CD4-positive, alpha-beta T cell treated with Interferon alpha-2 for 1 hour (primary cell): ENCODE data around the gene CCDC71L.

Experiments
- DNase-seq, 2 donors: peaks; one replicate each; pipeline ENCODE4 v3.0.0-alpha.2; 2020 to 2022

The CCDC71L gene

GRCh38 chr7:106623315-106623660, 37.7 kb downstream of the CCDC71L start:
- DNase-seq = no peak

- DNase-seq = no peak
Observed at GRCh38 chr7:106622654-106623314, 38.2 kb downstream of the CCDC71L start.

GRCh38 chr7:106621393-106622132, 39.4 kb downstream of the CCDC71L start:
- no peak for DNase-seq

DNA sequence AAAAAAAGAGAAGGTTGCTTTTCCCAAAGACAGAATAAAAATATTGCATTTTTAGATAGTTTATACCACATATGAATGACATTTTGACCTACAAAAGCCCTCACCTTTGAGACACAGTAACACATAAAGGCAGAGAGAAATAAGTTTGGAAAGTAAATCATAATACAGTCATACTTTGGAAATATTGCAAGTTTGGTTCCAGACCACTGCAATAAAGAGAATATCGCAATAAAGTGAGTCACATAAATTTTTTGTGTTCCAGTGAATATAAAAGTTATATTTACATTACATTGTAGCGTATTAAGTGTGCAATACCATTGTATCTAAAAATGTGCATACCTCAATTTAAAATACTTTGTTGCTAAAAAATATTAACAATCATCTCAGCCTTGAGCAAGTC, 40.3 kb downstream of the CCDC71L start:
- DNase-seq = no peak

- no peak for DNase-seq
Observed at GRCh38 chr7:106620034-106620433, 40.9 kb downstream of the CCDC71L start.

- no peak for DNase-seq
Observed at GRCh38 chr7:106619213-106619612, 41.7 kb downstream of the CCDC71L start.

DNA sequence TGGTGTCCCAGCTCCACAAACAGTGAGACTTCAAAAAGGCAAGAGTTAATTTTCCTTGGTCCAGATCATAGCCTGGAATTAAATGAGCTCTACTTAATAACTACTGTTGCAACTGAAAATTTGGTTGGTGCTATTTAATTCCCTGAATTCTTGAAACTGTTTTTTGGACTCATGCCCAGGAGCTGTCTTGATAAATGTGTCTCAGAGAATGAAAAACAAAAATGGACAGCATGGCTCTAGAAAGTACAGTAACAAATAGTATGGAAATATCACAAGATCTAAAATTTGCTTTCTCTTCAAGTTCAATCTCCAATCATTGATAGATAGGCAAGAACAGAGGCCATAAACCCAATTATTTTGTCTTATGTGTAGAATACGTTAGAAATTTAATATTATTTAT, 42.5 kb downstream of the CCDC71L start:
- DNase-seq = no peak

DNA sequence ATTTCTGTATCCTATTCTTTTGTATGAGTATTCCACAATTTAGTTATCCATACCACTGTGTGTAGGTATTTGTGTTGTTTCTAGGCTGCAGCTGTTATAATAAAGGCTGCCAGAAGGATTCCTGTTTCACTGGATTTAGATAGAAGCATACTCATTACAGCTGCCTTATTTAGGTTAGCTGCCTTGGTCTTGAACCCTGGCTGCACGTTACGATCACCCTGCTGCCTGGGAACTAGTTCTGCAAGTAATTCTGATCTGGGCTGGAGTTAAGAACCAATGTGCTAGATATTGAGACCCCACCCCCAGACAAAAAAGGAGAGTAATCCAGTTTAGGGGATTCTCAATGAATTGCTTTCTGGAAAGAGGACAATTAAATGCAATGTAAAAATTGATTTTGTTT, 43.1 kb downstream of the CCDC71L start:
- no peak for DNase-seq

DNA sequence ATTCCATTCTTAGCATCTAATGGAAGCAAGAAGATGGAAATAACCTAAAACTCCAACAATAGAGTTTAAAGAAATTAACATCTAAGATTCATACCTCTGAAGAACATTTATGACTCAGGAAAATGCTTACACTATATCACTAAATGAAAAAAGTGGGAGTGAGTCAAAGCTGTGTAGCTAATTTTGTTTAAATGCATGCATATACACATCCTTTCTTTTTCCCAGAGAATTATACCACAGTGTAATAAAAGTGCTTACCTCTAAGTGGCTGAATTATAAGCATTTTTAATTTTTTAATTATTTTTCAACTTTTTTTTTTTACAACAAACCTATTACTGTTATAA, 44.3 kb downstream of the CCDC71L start:
- DNase-seq = no peak

- DNase-seq = no peak
Observed at GRCh38 chr7:106615808-106616707, 44.9 kb downstream of the CCDC71L start.

DNA sequence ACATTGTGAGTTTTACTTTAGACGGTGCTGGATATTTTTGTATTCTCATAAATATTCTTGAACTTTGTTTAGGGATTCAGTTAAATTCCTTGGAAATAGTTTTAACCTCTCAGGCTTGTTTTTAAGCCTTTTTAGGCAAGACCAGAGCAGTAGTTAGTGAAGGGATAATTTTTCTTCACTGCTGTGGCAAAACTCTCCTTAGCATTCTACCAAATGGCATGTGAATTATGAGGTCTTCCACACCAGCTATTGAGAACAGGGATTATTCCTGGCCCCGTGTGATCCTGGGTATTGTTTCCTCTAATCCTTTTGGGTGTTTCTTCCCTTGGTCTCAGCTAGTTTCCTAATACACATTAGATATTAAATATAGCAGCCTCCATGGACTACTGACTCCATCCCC, 46.2 kb downstream of the CCDC71L start:
- DNase-seq = no peak

- no peak for DNase-seq
Observed at GRCh38 chr7:106613848-106614560, 47.0 kb downstream of the CCDC71L start.

GRCh38 chr7:106613279-106613678, 47.7 kb downstream of the CCDC71L start:
- DNase-seq = no peak

- no peak for DNase-seq
Observed at GRCh38 chr7:106612432-106612831, 48.5 kb downstream of the CCDC71L start.

DNA sequence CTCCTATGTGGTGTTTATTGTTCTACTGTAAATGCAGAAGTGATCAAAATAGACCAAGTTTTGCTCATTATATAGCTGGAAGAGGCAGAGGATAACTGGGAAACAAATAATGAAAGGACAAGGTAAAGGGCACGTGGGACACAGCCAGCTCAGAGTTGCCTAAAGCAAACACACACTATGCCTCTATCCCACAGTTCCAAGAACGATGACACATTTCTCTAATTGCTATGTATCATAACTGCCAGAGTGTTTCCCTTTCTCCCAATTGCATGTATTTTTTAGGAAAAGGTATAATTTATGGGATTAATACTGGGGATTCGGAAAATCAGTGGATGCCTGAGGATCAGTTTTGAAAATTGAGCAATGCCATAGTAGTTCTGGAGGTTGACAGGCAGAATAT, 49.0 kb downstream of the CCDC71L start:
- DNase-seq = no peak

- no peak for DNase-seq
Observed at GRCh38 chr7:106610996-106611886, 49.7 kb downstream of the CCDC71L start.

DNA sequence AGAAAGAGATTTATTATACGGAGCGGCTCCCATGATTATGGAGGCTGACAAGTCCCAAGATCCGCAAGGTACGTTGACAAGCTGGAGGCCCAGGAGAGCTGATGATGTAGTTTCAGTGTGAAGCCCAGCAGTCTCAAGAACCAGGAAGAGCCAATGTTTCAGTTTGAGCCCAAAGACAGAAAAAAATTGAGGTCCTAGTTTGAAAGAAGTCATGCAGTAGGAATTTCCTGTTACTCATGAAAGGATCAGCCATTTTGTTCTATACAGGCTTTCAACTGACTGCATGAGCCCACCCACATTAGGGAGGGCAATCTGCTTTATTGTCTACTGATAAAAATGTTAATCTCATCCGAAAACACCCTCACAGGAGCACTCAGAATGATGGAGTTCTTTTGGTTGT, 51.5 kb downstream of the CCDC71L start:
- DNase-seq = no peak

DNA sequence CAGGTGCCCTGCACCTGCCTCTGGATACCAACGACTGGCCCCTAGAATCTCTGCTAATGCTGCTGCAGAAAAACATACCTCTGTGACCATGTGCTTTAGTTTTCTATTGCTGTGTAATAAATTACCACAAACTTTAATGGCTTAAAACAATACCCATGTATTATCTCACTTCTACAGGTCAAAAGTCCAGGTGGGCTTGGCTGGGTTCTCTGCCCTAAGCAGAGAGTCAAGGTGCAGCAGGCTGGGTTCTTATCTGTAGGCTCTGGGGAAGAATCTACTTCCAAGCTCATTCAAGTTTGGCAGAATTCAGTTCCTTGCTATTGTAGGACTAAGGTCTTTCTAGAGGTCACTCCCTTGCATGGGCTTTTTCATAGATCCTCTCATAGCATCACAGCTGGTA, 52.3 kb downstream of the CCDC71L start:
- no peak for DNase-seq
